HL-60 (cell line): ENCODE data around the gene ADAMTS16.

Experiments
- GABPA ChIP-seq: IDR thresholded peaks from 2 replicates; pipeline ENCODE4 v1.6.1; 2012; ENCODE audit warnings: low read depth
- POLR2AphosphoS5 ChIP-seq: IDR thresholded peaks from 2 replicates; pipeline ENCODE4 v1.6.1; 2012; ENCODE audit warnings: low read depth
- SPI1 ChIP-seq: IDR thresholded peaks from 2 replicates; pipeline ENCODE4 v1.6.1; 2012; ENCODE audit warnings: low read depth, mild to moderate bottlenecking, borderline replicate concordance
- TF ChIP-seq, protein P1 (sequence below): IDR thresholded peaks from one replicate; pipeline ENCODE4 v1.5.1; 2011; ENCODE audit warnings: low read length, control low read depth, inconsistent platforms; ENCODE audit not compliant: insufficient read depth
- TF ChIP-seq, protein P2 (sequence below): IDR thresholded peaks from 2 replicates; pipeline ENCODE4 v1.6.1; 2012; ENCODE audit warnings: low read depth; ENCODE audit not compliant: insufficient replicate concordance

- TF ChIP-seq, protein P1, sequence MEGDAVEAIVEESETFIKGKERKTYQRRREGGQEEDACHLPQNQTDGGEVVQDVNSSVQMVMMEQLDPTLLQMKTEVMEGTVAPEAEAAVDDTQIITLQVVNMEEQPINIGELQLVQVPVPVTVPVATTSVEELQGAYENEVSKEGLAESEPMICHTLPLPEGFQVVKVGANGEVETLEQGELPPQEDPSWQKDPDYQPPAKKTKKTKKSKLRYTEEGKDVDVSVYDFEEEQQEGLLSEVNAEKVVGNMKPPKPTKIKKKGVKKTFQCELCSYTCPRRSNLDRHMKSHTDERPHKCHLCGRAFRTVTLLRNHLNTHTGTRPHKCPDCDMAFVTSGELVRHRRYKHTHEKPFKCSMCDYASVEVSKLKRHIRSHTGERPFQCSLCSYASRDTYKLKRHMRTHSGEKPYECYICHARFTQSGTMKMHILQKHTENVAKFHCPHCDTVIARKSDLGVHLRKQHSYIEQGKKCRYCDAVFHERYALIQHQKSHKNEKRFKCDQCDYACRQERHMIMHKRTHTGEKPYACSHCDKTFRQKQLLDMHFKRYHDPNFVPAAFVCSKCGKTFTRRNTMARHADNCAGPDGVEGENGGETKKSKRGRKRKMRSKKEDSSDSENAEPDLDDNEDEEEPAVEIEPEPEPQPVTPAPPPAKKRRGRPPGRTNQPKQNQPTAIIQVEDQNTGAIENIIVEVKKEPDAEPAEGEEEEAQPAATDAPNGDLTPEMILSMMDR, result no peak
- TF ChIP-seq POLR2AphosphoS5 (no peak), GABPA (no peak), SPI1 (no peak)
- TF ChIP-seq, protein P2, sequence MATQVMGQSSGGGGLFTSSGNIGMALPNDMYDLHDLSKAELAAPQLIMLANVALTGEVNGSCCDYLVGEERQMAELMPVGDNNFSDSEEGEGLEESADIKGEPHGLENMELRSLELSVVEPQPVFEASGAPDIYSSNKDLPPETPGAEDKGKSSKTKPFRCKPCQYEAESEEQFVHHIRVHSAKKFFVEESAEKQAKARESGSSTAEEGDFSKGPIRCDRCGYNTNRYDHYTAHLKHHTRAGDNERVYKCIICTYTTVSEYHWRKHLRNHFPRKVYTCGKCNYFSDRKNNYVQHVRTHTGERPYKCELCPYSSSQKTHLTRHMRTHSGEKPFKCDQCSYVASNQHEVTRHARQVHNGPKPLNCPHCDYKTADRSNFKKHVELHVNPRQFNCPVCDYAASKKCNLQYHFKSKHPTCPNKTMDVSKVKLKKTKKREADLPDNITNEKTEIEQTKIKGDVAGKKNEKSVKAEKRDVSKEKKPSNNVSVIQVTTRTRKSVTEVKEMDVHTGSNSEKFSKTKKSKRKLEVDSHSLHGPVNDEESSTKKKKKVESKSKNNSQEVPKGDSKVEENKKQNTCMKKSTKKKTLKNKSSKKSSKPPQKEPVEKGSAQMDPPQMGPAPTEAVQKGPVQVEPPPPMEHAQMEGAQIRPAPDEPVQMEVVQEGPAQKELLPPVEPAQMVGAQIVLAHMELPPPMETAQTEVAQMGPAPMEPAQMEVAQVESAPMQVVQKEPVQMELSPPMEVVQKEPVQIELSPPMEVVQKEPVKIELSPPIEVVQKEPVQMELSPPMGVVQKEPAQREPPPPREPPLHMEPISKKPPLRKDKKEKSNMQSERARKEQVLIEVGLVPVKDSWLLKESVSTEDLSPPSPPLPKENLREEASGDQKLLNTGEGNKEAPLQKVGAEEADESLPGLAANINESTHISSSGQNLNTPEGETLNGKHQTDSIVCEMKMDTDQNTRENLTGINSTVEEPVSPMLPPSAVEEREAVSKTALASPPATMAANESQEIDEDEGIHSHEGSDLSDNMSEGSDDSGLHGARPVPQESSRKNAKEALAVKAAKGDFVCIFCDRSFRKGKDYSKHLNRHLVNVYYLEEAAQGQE, result no peak
Observed at GRCh38 chr5:5270161-5270560, 130.0 kb downstream of the ADAMTS16 start.
